ENCODE results near the gene MAP4K4.
A peak's percentile ranks its signal among the peaks of the same experiment; 100 is the strongest.

MAP4K4 gene

DNA sequence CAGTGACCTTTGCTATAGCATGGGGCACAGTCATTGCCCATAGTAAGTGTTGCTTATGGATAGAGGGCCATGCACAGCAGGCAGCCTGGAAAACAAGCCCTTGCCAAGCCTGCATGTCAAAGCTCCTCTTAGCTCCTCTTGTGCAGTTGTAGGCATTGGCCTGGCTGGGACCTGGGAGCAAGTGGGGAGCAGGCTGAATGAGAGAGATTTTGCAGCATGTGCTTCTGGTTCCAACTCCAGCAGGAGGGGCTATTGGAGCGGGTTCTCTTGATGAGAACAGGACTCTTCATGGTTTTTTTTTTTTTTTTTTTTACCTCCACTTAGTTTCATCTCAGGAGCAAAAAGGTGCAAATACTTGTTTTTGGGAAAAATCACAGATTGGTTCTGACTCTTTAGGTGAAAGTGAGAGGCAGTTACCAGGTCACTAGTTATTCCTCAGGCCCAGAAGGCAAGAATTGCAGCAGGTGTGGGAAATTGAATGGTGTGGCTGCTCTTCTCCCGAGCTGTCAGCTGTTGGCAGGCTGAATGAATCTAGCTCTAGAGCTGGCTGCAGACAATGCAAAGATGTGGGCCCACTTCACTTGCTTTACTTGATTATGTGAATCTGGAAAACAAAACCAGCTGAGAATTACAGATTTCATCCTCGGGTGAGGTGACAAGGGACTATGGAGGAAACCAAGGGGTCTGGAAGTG, 95.9 kb downstream of the MAP4K4 start:
- DNase-seq, result no peak

DNA sequence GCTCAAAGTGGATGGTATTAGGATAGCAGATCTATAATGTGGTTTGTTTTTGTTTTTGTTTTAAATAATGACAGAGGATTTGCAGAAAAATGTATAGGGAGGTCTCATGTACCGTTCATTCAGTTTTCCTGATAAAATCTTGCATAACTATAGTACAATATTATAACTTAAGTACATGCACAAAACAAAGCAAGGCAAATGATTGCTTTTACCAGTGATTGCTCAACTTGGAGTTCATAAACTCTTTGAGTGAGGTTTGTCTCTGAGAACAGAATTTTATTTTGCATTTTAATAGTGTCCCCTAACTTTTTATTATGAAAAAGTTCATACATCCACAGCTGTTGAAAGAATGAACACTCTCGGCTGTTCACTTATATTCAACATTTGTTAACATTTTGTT, 96.6 kb downstream of the MAP4K4 start:
- DNase-seq, result no peak

DNA sequence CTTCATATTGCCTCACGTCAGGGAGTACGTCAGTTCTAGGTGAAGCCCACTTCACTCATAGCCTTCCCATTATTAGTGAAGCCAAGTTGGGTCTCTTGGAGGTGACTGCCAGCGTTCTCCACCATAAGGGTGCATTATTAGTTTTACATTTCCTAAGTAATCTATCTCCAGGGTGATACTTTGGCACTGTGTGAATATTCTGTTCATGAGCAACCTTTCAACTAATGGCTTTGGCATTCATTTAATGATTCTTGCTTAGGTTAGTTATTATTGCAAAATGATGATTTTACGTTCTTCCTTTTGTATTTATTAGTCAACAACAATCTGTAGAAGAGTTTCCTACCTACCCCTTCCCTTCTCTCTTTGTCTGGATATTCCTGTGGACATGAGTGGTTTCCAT, 97.5 kb downstream of the MAP4K4 start:
- no peak for DNase-seq

DNA sequence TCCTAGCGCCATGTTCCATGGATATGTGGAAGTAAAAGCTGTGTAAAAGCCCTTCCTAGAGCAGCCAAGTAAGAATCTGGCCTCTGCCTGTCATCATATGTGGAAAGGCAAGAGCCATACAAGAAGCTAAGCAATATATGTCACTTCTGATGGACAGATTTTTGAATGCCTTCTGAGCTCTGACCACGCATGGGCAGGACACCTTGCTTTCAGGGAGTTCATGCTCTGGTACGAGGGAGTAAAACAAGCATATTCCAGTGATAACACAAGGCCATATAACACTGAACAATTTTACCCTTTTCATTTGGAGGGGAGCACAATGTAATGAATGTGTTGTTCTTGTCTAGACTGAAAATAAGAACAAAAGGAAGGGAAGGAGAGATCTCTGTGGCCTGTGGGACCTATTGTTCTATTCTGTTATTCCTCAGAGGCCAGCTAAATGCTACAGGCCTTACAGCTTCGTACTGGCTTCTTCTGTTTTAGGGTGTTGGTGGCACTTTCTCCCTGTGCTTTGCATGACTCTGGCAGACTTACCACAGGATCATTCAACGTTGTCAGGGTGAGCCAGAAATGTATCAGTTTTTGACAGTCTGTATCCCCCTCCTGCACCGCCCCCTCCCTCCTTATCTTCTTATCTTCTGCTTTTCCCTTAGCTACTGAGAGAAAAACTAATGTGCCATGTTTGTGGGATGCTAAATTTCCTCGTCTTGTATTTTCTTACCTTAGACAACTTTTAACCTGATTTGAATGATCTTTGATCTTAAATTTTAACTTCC, 99.5 kb downstream of the MAP4K4 start:
- no peak for DNase-seq

DNA sequence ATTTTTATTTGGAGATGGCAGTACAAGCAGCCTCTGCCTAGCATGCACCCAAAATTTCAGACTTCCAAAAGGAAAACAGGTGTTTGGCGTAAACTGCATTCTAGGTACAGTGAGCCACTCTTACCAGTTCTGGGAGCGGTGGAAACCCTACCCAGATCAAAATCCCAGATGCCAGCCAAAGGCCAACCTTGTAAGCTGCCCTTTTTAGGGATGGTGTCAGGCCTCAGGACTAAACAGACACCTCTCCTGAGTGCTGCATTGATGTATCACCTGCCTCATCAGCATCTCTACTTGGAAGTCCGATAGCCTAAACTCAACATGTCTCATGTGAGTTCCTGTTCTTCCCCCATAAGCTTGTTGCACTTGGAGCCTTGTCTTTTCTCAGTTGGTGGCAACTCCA, 104.0 kb downstream of the MAP4K4 start:
- DNase-seq, result no peak

DNA sequence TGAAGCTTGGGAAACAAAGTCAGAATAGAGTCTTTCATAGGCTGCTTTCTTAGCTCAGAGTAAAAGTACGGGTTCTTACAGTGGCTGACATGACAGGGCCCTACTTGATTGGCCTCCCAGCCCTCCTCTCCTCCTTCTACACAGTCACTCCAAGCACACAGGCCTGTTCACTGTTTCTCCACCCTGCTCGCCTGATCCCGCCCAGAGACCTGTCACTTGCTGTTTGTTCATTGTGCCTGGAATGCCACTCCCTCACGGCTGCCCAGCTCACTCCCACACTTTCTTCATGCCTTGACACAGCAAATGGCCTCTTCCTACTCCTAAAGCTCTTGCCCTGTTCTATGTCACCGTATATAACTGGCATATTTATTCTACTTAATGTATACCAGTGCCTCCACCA, 104.8 kb downstream of the MAP4K4 start:
- DNase-seq, result no peak

DNA sequence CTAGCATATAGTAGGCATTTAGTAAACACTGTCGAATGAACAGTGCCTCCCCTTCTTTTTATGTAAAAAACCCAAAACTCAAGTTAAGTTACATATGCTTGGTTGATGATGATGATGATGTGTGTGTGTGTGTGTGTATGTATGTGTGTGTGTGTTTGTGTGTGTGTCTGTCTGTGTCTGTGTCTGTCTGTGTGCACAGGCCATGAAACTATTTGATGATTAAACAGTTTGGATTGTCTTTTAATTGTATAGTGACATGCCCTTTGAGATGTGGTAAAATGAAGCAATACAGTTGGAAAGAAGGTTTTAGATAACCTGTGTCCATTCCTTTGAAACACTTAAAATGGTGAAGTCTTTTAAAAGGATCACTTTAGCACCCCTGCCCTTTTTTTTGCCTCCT, 105.6 kb downstream of the MAP4K4 start:
- peak; percentile 76 for DNase-seq

DNA sequence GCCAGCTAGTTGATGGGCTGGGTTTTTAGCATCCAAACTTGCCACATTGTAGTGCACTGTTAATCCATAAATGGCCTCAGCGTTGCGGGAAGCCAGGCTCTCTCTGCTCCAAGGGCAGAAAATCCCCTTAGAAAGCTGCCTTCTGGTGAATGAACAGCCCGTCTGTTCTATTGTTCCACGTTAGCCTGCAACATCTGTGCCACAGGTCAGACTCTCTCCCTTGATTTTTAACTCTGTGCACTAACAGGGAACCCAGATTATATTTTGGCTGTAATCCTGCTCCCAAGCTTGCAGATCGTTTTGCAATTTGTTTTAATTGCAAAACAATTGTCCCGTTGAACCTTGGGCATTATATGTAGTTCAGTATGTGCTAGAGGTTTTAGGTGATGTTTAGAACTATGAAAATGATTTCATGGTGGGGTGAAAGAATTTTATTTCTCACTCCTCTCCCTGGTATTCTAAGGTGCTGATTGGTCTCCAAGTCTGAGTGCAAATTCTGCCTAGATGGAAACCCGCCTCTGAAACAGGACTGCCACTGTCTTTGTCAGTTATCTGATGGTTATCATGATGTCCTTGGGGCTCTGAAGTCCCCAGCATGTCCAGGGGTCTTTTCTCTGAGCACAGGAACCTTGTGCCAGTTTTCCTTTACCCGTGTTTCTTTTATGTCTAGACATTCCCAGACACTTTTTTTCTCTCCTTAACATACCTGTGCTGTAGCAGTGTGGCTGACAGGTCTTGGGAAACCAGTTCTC, 106.6 kb downstream of the MAP4K4 start:
- no peak for DNase-seq

DNA sequence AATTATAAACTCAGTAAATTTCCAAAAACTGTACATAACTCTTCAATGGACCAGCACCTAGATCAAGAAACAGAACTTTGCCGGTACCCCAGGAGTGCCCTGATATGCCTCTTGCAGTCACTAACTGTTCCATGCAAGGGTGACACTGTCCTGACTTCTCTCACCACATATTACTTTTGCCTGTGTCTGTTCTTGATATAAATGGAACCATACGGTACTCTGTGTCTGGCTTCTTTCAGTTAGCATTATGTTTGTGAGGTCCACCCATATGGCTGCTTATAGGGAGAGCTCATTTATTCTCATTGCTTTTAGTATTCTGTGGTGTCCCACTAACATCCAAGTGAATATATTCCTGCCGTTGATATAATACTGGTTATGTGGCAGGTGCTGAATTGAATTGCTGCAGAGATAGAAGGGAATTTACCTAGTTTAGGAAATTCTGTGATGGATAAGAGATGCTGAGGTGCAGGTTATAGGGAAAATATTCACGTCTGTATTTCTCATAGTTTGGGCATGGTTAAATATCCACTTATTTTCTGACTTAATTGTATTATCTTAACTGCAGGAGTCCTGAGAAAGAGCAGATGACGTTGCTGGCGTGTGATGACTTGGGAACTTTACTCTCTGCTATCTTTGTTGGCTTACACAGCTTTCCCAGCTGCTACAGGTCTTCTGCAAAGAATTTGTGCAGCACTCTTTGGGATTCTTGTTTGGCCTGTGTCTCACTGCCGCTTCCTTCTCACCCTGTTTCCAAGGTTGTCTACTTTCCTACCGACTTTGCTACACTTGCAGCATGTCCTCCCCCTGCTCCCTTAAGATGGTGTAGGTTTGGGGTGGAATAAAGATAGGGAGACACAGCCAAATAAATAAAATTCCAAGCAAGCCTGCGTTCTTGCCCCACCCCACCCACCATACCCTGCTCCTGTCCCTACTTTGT, 107.9 kb downstream of the MAP4K4 start:
- peak; percentile 51 for DNase-seq

DNA sequence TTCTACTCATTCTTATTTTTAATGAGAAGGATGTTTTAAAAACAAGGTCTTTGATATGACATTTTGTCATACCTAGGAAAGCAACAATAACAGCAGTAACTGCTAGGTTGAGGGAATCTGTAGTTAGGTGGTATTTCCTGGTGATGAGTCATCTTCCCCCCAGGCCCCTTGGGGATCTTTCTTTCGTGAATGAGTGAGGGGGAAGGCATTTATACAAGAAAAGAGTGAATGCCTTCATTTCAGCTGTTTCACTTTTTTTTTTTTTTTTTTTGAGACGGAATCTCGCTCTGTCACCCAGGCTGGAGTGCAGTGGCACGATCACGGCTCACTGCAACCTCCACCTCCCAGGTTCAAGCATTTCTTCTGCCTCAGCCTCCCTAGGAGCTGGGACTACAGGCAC, 108.6 kb downstream of the MAP4K4 start:
- DNase-seq, result peak; percentile 92

DNA sequence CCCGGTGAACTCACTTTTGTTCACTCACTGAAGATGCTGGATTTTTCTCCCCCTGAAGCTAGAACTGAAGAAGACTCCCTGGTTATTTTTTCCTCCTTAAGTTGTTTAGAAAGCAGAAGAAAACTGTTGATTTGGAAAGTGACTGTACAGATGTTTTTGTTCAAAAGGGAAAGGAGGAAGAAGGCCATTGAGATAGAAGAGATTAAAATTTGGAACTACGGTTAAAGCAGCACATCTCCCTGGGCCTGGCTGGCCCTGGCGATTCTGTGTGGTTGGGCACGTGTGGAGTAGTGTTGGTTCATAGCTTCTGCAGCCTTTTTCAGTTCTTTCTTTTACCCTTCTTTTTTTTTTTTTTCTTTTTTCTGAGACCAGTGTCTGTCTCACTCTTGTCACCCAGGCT, 109.2 kb downstream of the MAP4K4 start:
- no peak for DNase-seq

DNA sequence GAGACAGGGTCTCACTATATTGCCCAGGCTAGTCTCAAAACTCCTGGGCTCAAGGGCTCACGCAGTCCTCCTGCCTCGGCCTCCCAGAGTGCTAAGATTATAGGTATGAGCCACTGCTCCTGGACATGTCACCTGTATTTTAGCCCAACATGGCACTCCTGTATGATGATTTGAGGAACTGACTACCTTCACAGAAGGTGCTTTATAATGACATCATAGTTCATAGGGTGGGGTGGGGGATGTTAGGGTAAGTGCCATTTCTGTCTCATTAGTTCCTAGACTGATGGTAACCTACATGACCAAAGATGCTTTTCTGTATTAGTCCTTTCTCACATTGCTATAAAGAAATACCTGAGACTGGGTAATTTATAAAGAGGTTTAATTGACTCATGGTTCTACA, 109.7 kb downstream of the MAP4K4 start:
- no peak for DNase-seq

DNA sequence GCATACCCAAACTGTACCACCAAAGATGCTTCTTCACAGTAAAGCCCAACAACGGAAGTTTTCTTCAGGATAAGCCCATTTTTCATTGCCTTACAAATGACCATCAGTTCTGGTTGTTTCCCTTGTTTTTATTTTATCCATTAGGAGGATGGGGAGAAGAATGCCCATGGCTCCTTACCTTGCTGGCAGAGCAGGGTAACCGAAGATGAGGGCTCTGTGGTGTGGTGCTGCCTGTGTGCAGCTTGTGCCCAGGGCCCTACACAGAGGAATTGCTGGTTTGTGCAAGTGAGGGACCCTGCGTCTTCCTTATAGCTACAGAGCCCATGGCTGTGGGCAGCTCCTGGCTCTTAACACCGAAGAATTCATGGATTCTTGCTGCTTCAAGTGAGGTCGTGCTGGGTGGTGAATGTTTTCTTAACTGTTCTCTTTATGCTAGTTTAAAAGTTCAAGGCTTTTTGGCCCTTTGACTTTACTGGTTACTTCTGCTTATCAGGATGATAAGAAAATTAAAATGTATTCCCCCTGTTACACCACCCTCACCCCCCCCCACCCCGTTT, 110.6 kb downstream of the MAP4K4 start:
- DNase-seq, result no peak

DNA sequence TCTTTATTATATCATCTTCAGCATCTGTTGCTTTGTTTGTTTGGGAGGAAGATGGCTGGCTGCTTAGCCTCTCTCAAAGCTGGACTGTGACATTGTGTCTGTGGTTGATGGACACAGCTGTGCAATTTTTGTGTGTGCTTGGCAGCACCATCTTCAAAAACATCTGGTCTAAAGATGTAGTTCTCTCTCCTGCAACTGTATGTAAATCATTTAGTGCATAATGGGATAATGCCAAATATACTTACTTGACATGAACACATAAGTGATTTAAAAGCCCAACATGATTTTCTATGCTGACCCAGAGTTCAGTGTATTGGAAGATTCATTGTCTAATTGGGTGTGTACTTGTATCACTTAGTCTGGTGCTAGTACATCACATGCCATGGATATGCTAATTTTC, 112.2 kb downstream of the MAP4K4 start:
- DNase-seq, result no peak

DNA sequence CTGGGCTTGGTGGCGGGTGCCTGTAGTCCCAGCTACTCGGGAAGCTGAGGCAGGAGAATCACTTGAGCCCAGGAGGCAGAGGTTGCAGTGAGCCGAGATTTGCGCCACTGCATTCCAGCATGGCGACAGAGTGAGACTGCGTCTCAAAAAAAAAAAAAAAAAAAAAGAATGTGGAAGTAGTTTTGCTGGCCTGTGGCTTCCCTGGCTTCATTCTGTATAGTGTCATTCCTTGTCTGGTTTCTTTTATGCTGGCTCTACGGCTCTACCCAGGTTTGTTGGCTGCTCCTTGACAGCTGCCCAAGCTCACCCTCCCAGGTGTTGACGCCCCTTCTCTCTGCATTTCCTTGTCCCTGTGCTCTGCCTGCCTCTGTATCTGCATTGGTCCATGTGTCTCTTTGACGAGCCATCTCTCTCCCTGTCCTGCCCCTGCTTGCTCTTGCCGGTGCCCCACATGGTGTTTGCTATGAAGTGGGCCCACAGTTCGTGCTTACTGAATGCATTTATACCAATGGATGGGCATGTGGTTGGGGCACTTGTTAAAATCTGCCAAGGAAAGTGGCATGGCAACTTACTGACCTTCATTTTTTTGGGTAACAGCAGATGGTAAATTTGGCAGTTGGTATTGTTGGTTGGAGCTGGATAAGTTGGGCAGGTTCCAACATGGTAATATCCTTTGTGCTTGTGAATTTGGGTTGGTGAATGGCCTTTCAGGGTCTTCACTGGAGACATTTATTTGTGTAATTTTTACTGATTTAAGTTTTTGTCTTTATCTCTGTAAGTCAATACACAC, 113.9 kb downstream of the MAP4K4 start:
- DNase-seq, result no peak

DNA sequence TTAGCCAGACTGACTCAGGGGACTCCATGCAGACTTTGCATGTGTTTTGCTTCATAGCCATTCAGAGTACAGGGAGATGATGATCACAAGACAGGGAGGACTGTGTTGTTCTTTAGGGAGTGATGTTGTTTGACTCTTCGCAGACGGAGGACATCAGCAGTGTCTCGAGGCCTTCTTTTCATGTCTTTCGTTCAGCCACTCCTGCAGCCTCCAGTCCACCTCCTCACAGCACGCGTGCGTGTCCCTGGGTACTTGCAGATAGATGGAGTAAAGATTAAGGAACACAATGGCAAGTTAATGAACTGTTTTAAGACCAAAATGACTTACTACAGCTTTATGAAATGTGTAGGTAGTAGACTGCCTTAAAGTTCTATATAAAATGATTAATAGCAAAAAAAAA, 114.7 kb downstream of the MAP4K4 start:
- DNase-seq, result no peak

DNA sequence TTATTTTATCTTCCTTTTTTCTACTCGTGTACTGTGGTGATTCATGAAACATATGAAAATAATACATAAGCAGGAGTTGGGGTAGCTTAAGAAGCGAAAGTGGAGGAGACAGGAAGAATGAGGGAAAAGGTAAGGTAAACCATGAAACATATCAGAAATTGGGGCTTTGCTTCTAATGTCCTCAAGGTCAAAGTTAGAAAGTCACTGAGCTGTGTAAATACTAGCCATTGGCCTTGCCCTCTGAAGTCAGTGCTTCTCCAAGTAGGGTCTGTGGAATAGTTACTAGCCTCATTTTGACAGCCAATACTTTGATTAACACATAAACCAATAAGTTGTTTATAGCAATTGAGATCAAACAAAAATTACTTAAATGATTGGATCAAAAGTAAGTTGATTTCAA, 117.2 kb downstream of the MAP4K4 start:
- no peak for DNase-seq

DNA sequence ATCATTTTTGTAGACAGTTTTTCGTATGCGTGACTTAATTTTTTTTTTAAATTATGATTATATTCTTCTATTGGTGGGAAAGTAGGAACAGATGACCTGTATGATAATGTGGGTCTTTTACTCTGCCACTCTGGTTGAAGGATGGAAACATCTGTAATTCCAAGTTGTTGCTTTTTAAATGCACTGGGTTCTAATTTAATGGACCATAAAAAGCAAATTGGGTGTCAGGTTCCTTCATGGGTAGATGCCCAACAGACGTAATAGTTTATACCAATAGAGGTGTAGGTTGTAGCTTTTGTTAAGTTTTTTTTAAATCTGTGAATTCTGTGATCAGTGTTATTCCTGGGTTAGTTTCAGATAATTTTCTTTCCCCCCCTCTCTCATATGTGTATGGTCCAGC, 117.6 kb downstream of the MAP4K4 start:
- no peak for DNase-seq

DNA sequence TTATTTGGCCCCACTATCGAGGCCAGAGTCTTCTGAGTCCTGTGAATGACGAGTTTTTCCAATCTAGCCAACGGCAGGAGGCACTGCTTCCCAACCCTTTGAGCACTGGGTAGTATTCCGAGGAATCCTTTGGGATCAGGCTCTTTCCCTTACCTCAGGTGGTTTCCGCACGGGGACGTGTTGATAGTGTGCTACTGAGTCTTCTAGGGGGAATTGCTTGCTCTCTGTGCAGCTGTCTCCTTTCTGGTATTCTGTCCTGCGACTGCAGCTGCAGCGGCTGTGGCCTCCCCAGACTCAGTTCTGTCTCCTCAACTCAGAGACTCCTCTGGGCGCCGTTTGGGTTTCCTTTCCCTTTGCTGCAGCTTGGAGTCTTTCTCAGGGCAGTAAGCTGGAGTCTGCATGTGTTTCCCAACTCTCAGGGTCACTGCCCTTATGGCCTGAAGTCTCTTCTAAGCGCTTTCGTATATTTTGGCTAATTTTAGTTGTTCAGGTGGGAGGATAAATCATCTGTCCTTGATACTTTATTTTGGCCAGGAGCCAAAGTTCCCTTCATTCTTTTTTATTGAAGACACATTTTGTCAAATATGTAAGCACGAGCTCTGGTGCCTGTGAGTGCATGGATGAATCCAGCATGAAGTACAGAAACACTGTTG, 118.4 kb downstream of the MAP4K4 start:
- DNase-seq, result peak; percentile 70

DNA sequence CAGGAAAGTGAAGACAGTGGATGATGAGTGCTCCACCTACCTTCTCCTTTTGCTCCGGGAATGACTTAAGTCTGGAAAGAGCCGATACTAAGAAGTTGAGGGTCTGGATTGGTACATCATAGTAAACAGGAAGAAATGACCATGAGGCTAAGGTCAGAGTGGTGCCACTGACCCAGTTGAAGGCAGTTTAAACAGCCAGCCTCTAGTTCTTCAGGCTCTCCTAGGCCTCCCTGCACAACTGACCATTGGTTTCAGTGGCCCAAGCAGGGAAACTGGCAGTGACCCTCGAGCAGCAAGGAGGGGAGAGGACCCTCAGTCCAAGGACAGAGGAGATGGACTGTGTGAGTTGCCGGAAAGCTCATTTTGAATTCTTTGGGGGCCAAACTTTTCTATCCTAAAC, 119.1 kb downstream of the MAP4K4 start:
- DNase-seq, result no peak

DNA sequence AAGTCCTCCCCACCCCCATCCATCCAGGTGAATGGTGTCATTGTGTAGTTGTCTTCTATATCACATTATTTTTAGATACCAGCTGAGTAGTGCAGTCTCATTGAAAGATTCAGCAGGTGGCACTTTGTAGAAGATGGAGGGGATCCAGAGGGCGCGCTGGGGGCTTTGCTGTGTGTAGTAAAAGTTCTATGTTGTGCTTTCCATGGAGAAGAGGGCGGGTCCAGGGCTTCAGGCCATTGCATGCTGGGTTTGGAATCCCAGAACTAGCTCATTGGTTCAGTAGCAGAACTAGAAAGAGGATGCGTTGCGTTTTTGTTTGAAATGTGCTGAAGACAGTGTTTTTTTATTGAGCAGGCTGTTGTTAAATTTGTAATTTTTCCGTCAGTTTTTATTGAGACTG, 120.0 kb downstream of the MAP4K4 start:
- DNase-seq, result no peak
